HepG2 (cell line): ENCODE measurements around the gene TCL1A. TPM values are rescaled to one million over a fixed set of nuclear protein-coding genes. Genes with fewer than 3 reads are reported as not detected.

Experiments
- ATAC-seq: fragments of 200-7000 bp; cut with Tn5 transposase; 3 replicates; pipeline ENCODE4 v1.9.1; 2020; ENCODE audit warnings: mild to moderate bottlenecking, moderate library complexity
- BruUV-seq: library from RNA; stranded (reverse); fragments of 400-500 nt; replicated peaks from 2 replicates; lab custom pipeline; 2021; lab: Mats Ljungman, UMichigan
- CTCF ChIA-PET: fragments of 300-600 bp; formaldehyde crosslinking; extraction: SDS; loops from one replicate; lab custom pipeline; 2021; ENCODE audit warnings: low total read pairs, inconsistent platforms, low intra/inter-chr PET ratio; lab: Yijun Ruan, JAX
- POLR2A ChIA-PET: fragments of 350-600 bp; sonication (Branson Sonifier 250); formaldehyde crosslinking; loops from one replicate; lab custom pipeline; 2020; ENCODE audit warnings: antibody characterized with exemption, inconsistent platforms; lab: Yijun Ruan, JAX
- DNase-seq: peaks from one replicate; pipeline ENCODE4 v3.0.0-alpha.2; 2015; ENCODE audit warnings: low spot score
- FAIRE-seq: peaks from 3 replicates; lab custom pipeline; 2011; peaks lifted over from hg19 to GRCh38; lab: Jason Lieb, UNC
- H2AFZ ChIP-seq: one replicate; pipeline ENCODE4 v1.6.1; 2011; ENCODE audit warnings: low read length, inconsistent platforms
- H3K27ac ChIP-seq: fragments of 300-600 bp; 3 replicates; pipeline ENCODE4 v1.8.0; 2011; ENCODE audit warnings: mixed run types, mild to moderate bottlenecking, mixed read lengths, low read length, inconsistent platforms; ENCODE audit not compliant: insufficient read depth; ENCODE audit errors: extremely low read length
- H3K27me3 ChIP-seq, 2 experiments: fragments of 200-600 bp in 1 of 2; 2 replicates in 1 of 2; 3 replicates in 1 of 2; pipeline versions ENCODE4 v1.6.0 to v1.8.0; 2011; ENCODE audit warnings: low read length in 2 of 2, mild to moderate bottlenecking in 2 of 2, moderate library complexity in 2 of 2, inconsistent platforms in 1 of 2; ENCODE audit not compliant: insufficient read depth in 2 of 2, control insufficient read depth in 1 of 2
- H3K36me3 ChIP-seq, 2 experiments: fragments of 200-600 bp in 1 of 2; replicated peaks in 1 of 2; 2 replicates in 1 of 2; 3 replicates in 1 of 2; pipeline versions ENCODE4 v1.5.1 to v1.8.0; 2011; ENCODE audit warnings: low read length in 2 of 2, inconsistent platforms in 1 of 2; ENCODE audit not compliant: insufficient read depth in 2 of 2, control insufficient read depth in 1 of 2
- H3K4me1 ChIP-seq: 2 replicates; pipeline ENCODE4 v1.5.1; 2012; ENCODE audit warnings: low read length, inconsistent platforms; ENCODE audit not compliant: insufficient read depth
- H3K4me2 ChIP-seq: 2 replicates; pipeline ENCODE4 v1.6.0; 2011; ENCODE audit warnings: low read depth, low read length, inconsistent platforms
- H3K4me3 ChIP-seq, 3 experiments: fragments of 200-600 bp in 1 of 3; sonication (generic), shearing (Covaris generic) in 1 of 3; replicated peaks in 1 of 3; 2 replicates each; pipeline ENCODE4 v1.5.1; 2011 to 2016; ENCODE audit warnings: low read length in 3 of 3, inconsistent platforms in 2 of 3, low read depth in 2 of 3, mild to moderate bottlenecking in 2 of 3, control low read depth in 1 of 3, mixed read lengths in 1 of 3; ENCODE audit not compliant: insufficient read depth in 1 of 3
- H3K79me2 ChIP-seq: one replicate; pipeline ENCODE4 v1.6.1; 2011; ENCODE audit warnings: low read length, inconsistent platforms; ENCODE audit not compliant: insufficient read depth
- H3K9ac ChIP-seq: 2 replicates; pipeline ENCODE4 v1.6.0; 2011; ENCODE audit warnings: mild to moderate bottlenecking, low read depth, low read length, inconsistent platforms; ENCODE audit not compliant: insufficient read depth
- H3K9me3 ChIP-seq: 2 replicates; pipeline ENCODE4 v1.5.1; 2012; ENCODE audit warnings: mild to moderate bottlenecking, low read length
- H4K20me1 ChIP-seq: 2 replicates; pipeline ENCODE4 v1.6.0; 2011; ENCODE audit warnings: inconsistent platforms, mild to moderate bottlenecking, low read length, moderate library complexity; ENCODE audit not compliant: insufficient read depth
- BCL3 ChIP-seq: sonication (generic); formaldehyde crosslinking; IDR thresholded peaks from 2 replicates; pipeline ENCODE4 v1.5.1; 2020; ENCODE audit warnings: mild to moderate bottlenecking, missing genetic modification reagents, moderate library complexity
- ELF1 ChIP-seq: sonication (generic); formaldehyde crosslinking; IDR thresholded peaks from 2 replicates; pipeline ENCODE4 v1.4.0; 2020; ENCODE audit warnings: missing genetic modification reagents
- ETV6 ChIP-seq: sonication (generic); formaldehyde crosslinking; conservative IDR thresholded peaks from 2 replicates; pipeline ENCODE4 v1.4.0; 2020; ENCODE audit warnings: missing genetic modification reagents
- FOXO4 ChIP-seq: sonication (generic); formaldehyde crosslinking; conservative IDR thresholded peaks from 2 replicates; pipeline ENCODE4 v1.8.1; 2023; ENCODE audit warnings: missing genetic modification reagents
- MED13 ChIP-seq: sonication (generic); formaldehyde crosslinking; IDR thresholded peaks from 2 replicates; pipeline ENCODE4 v1.5.0; 2020; ENCODE audit warnings: missing genetic modification reagents
- RARG ChIP-seq: sonication (generic); formaldehyde crosslinking; IDR thresholded peaks from 2 replicates; pipeline ENCODE4 v1.4.0; 2020; ENCODE audit warnings: low read depth, mild to moderate bottlenecking, missing genetic modification reagents
- SAFB2 ChIP-seq: sonication (generic); formaldehyde crosslinking; IDR thresholded peaks from 2 replicates; pipeline ENCODE4 v1.5.1; 2020; ENCODE audit warnings: missing genetic modification reagents, low read depth, mild to moderate bottlenecking, borderline replicate concordance
- SIX1 ChIP-seq: sonication (generic); formaldehyde crosslinking; IDR thresholded peaks from 2 replicates; pipeline ENCODE4 v1.4.0; 2020; ENCODE audit warnings: missing genetic modification reagents, borderline replicate concordance
- SP5 ChIP-seq: IDR thresholded peaks from 2 replicates; pipeline ENCODE4 v1.6.1; 2016; ENCODE audit warnings: low read depth, borderline replicate concordance
- ZGPAT ChIP-seq: IDR thresholded peaks from 2 replicates; pipeline ENCODE4 v1.6.1; 2016; ENCODE audit warnings: mild to moderate bottlenecking
- ZNF281 ChIP-seq: sonication (generic); formaldehyde crosslinking; IDR thresholded peaks from 2 replicates; pipeline ENCODE4 v1.4.0; 2020; ENCODE audit warnings: missing genetic modification reagents, borderline replicate concordance
- ZNF451 ChIP-seq: sonication (generic); formaldehyde crosslinking; IDR thresholded peaks from 2 replicates; pipeline ENCODE4 v1.5.0; 2020; ENCODE audit warnings: mild to moderate bottlenecking, missing genetic modification reagents
- ZNF687 ChIP-seq: sonication (generic); formaldehyde crosslinking; IDR thresholded peaks from 2 replicates; pipeline ENCODE4 v1.5.1; 2020; ENCODE audit warnings: mild to moderate bottlenecking, missing genetic modification reagents, moderate library complexity
- WGBS: methylation state at CpG from one replicate; pipeline ENCODE4 v1.1.6; 2017; ENCODE audit warnings: low lambda C conversion rate; 5-methylcytosine and 5-hydroxymethylcytosine counted together
- in situ Hi-C: cut with HindIII; loops from 2 replicates; pipeline ENCODE4 v1.10.0; 2017; ENCODE audit warnings: low pct_unique_long_range_greater_than_20kb; ENCODE audit not compliant: extremely low pct_ligation_motif_present
- intact Hi-C: fragments of 100-400 bp; cut with micrococcal nuclease; formaldehyde crosslinking; loops from one replicate; pipeline ENCODE4 v1.10.0; 2022; ENCODE audit not compliant: unreplicated experiment
- polyA plus RNA-seq, 8 experiments: library from polyadenylated mRNA; depleted of rRNA in 3 of 8; stranded (reverse) in 7 of 8; unstranded in 1 of 8; fragments of >200 nt; fragmentation: Illumina TruSeq in 4 of 8; extraction: Trizol in 4 of 8; gene quantifications; 2 replicates each; pipeline versions ENCODE4 v1.2.1 to v1.2.3, GENCODE V29; 2011 to 2016; ENCODE audit warnings: low read depth in 4 of 8, missing spikeins in 1 of 8, mixed read lengths in 1 of 8; ENCODE audit not compliant: insufficient read depth in 1 of 8
- total RNA-seq, 5 experiments: library from RNA; depleted of rRNA; stranded (reverse); fragments of >200 nt; fragmentation: Illumina TruSeq; extraction: Trizol; gene quantifications; 2 replicates each; pipeline ENCODE4 v1.2.3, GENCODE V29; 2016; ENCODE audit warnings: low read depth in 1 of 5

The TCL1A gene
- total and polyA plus RNA-seq, 2 of the 13 experiments (the other 11 are each of a cell fraction or from before 2014, with no cell fraction given) = not detected

- TF ChIP-seq RARG (no peak), FOXO4 (CRISPR knock-in tag) (no peak), SAFB2 (no peak), MED13 (CRISPR knock-in tag) (no peak), ELF1 (CRISPR knock-in tag) (no peak)
These were observed 49.4 kb downstream of the TCL1A start (continued) for GRCh38 chr14:95664546-95664945.

- peaks cover 5 to 12% of the 10 kb centered on the region in 2 experiments; a peak in 4 of 5 replicates for H3K27me3 ChIP-seq
- in situ Hi-C loops (no loop called here), intact Hi-C loops (no loop called here)
- peaks cover 34% of the 10 kb centered on the region for H3K4me1 ChIP-seq
- no peaks in the 10 kb centered on the region for H3K9me3 ChIP-seq
- FAIRE-seq (no peak), DNase-seq (no peak), ATAC-seq (no peak)
- H2AFZ ChIP-seq = no peak overlapping the region
- WGBS = 48% methylated on average over 3 of the region's 3 CpGs
- H3K79me2 ChIP-seq = no peaks in the 10 kb centered on the region
- H3K4me3 ChIP-seq = no peak overlapping the region
- POLR2A ChIA-PET = no interaction called here
- no peak overlapping the region for H3K27ac ChIP-seq
- no peaks in the 10 kb centered on the region for H4K20me1 ChIP-seq
- no TSS peak for BruUV-seq
- no peak overlapping the region for H3K9ac ChIP-seq
- no peak overlapping the region for H3K4me2 ChIP-seq
- H3K36me3 ChIP-seq = no peaks in the 10 kb centered on the region
- CTCF ChIA-PET = no interaction called here
- TF ChIP-seq BCL3 (CRISPR knock-in tag) = no peak
- TF ChIP-seq ETV6 (CRISPR knock-in tag) = no peak
- no peak for TF ChIP-seq SIX1 (CRISPR knock-in tag)
- TF ChIP-seq SP5 (CRISPR knock-in tag) = no peak
- TF ChIP-seq ZNF281 (CRISPR knock-in tag) = no peak
- TF ChIP-seq ZGPAT (CRISPR knock-in tag) = no peak
- no peak for TF ChIP-seq ZNF687 (CRISPR knock-in tag)
- TF ChIP-seq ZNF451 = no peak
These were observed 49.9 kb downstream of the TCL1A start for GRCh38 chr14:95664066-95664465.
